Choroid plexus epithelial cell (primary cell): ENCODE results near the gene ZNF862.

Source experiments
- DNase-seq: peaks from one replicate; pipeline ENCODE4 v3.0.0-alpha.2; 2010; ENCODE audit warnings: low read depth
- H3K4me3 ChIP-seq: 2 replicates; pipeline ENCODE4 v1.5.1; 2011; ENCODE audit warnings: low read depth, mild to moderate bottlenecking, control low read depth, low read length, moderate library complexity
- TF ChIP-seq, protein P1 (sequence below): conservative IDR thresholded peaks from 2 replicates; pipeline ENCODE4 v1.5.1; 2011; ENCODE audit warnings: low read depth, mild to moderate bottlenecking, control low read depth, inconsistent platforms, low read length, moderate library complexity

ZNF862 gene

DNA sequence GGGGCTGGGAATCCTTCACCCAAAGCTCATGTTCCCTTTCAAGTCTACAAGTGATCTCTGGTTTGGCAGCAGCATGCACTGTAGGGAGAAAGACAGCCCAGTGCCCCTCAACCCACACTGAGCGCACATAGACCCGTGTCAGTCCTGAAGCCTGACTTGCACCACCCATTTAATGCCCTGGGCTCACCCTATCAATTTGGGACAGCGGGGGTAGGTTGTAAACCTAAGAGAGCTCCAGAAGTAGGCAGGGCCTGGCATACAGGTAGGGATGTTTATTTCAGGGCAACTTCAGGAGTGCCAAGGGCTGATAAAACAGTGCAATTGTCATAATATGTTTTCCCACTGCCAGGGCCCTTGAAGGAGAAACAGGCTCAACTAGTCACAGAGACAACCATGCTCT, 32.1 kb downstream of the ZNF862 start:
- TF ChIP-seq, protein P1, sequence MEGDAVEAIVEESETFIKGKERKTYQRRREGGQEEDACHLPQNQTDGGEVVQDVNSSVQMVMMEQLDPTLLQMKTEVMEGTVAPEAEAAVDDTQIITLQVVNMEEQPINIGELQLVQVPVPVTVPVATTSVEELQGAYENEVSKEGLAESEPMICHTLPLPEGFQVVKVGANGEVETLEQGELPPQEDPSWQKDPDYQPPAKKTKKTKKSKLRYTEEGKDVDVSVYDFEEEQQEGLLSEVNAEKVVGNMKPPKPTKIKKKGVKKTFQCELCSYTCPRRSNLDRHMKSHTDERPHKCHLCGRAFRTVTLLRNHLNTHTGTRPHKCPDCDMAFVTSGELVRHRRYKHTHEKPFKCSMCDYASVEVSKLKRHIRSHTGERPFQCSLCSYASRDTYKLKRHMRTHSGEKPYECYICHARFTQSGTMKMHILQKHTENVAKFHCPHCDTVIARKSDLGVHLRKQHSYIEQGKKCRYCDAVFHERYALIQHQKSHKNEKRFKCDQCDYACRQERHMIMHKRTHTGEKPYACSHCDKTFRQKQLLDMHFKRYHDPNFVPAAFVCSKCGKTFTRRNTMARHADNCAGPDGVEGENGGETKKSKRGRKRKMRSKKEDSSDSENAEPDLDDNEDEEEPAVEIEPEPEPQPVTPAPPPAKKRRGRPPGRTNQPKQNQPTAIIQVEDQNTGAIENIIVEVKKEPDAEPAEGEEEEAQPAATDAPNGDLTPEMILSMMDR = no peak
- no peak overlapping the region for H3K4me3 ChIP-seq
- no peak for DNase-seq

DNA sequence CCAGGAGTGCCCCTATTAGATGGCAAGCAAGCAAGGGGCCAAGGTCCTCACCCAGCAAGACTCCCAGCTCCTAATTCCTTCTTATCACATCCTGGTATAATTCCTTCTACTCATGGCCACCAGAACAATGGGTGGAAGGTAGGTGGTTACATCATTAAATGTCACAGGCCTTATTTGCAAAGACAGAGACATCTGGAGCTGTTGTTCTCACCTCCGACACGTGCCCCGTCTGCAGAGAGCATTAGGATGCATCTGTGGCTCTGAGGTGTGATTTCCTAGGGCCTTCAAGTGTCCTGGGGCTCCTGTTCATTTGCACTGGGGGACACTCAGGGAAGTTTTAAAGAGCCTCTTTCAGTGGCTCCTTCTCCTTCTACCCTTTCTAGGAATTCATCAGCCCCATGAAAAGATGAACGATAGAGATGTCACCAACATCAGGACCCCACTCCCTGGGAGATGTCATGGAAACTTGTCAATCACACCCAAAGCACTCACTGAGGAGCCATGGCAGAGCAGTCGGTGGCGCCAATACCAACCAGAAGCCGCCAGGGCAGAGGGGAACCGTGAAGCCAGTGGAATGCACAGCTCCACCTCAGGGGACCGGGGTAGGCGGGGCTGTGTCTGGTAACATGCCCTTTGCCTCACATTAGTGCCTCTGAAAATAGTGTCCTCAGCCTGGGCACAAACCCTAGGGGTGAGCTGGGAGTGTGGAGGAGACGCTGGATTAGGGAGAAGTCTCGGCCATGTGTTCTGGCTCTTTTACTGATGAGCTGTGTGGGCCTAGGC, 32.7 kb downstream of the ZNF862 start:
- TF ChIP-seq, protein P1 = no peak
- DNase-seq = no peak
- H3K4me3 ChIP-seq = no peak overlapping the region

DNA sequence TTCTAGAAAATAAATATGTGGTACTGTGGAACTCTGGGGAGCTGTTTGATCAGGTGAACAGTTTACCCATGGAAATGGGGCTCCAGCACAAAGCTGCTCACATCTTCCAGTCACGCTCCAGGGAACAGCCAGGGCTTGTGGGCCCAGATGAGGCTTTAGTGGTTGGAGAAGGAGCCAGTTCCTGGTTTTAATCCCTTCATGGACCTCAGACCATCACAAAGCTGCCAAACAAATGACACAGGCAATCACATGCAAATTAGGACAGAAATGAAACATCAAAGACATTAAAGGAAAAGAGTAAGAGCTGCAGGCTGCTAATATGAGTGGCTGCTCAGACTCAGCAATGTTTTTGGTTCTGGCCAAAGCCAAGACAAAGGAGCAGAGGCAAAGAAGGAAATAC, 33.4 kb downstream of the ZNF862 start:
- TF ChIP-seq, protein P1 = no peak
- DNase-seq = no peak
- H3K4me3 ChIP-seq = no peak overlapping the region

DNA sequence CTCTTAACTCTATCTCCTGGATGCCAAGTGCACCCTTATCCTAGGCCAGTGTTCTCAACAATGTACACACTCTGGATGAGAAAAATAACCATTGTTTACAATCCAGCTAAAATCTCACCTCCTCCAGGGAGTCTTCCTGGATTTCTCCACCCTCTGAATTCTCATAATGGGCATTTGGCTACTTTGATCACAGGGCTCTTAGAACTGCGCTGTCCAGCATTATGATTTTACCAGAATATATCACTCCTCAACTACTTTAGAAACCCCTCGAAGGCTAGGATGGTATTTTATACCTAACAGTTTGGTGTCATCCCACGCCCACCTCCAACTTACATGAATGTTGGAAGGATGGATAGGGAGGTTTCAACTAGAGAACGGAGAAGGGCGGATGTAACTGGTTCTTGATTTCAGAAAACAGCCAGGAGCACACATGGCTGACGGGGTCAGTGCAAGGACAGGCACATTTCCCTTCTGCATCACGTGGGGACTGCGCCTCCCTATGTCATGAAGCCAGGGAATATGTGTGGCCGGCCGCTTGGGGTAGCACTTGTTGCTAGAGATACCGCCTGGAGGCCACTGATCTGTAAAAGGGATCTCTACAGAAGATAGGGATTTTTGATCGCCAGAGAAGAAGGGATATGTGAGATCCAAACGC, 34.4 kb downstream of the ZNF862 start:
- TF ChIP-seq, protein P1 = peak; percentile 41
- peak overlapping the region; percentile 79 for H3K4me3 ChIP-seq
- DNase-seq = peak; percentile 92

DNA sequence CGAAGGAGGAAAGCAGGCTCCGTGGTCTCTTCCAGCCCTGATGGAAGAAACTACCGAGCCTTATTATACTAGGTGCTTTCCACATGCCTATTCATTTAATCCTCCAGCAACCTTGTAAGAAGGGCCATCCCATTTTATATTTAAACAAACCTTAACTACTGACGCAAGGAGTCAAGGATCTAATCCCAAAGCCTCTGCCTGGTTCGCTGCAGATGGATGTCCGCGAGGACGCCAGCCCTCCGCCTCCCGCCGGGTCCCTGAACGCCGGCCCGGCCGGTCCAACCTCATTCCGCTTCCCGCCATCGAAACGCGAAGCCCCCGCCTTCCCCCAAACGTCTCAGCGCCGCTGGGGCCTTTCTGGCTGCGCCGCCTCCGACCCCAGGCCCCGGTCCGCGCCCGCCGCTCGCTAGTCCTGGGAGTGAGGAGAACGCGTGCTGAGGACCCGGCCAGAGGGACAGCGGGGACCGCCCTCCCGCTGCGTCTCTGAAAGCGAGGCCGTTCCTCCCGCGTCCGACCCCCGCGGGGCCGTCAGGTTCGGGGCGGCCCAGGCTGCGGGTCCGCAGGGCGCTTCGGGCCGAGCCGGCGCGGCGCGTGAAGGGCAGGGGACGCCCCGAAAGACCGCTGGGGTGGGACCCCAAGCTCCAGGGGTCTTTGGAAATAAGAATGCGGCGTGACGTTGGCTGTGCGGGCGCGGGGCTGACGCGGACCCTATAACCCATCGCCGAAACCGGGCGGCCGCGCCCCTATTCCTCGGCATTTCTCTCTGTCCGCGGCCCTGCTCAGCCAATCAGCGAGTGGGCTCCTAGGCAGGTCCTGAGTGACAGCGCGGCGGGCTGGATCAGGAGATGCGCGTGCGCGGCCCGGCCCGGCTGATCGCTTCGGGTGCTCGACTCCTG, 35.1 kb downstream of the ZNF862 start, which contains the start of gene ATP6V0E2:
ATP6V0E2 (plus strand) TSS at position 896 of the 896 bp plus-strand sequence. CDS start 97 bp downstream, outside the sequence.
- peak; percentile 95 for DNase-seq
- TF ChIP-seq, protein P1 = no peak
- H3K4me3 ChIP-seq = peak within 1 kb of the TSS; percentile 79

DNA sequence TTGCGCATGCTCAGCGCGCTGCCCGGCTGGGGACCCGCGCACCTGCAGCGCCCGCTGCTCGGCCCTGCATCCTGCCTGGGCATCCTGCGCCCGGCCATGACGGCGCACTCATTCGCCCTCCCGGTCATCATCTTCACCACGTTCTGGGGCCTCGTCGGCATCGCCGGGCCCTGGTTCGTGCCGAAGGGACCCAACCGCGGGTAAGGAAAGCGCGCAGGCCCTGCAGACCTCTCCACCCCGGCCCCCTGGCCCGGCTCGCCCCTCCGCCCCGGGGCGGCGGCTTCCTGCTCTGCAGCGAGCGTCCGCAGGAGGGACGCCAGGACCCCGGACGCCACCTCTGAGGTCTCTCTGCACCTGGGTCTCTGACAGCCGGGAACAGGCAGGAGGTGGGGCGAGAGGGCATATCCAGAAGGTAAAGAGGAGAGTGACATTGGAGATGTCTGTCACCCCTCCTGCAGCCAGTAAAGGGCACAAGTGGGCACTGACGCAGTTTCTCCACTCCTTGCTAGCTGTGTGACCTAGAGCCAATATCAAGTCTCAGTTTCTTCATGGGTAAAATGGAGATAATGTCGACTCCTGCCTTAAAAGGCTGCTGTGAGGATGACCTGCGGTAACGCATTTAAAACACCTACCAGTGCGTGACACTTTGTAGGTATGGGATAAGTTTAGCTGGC, 35.9 kb downstream of the ZNF862 start:
- TF ChIP-seq, protein P1 = no peak
- no peak for DNase-seq
- H3K4me3 ChIP-seq = peak overlapping the region; percentile 79
